ENCODE data around the gene HSD17B14. TPM values are rescaled to one million over a fixed set of nuclear protein-coding genes. Genes with fewer than 3 reads are reported as not detected.

HSD17B14 gene
- total and polyA plus RNA-seq, 9 of the 15 experiments (the other 6 are each of a cell fraction or from before 2014, with no cell fraction given): 0.16 TPM; not detected in 8

DNA sequence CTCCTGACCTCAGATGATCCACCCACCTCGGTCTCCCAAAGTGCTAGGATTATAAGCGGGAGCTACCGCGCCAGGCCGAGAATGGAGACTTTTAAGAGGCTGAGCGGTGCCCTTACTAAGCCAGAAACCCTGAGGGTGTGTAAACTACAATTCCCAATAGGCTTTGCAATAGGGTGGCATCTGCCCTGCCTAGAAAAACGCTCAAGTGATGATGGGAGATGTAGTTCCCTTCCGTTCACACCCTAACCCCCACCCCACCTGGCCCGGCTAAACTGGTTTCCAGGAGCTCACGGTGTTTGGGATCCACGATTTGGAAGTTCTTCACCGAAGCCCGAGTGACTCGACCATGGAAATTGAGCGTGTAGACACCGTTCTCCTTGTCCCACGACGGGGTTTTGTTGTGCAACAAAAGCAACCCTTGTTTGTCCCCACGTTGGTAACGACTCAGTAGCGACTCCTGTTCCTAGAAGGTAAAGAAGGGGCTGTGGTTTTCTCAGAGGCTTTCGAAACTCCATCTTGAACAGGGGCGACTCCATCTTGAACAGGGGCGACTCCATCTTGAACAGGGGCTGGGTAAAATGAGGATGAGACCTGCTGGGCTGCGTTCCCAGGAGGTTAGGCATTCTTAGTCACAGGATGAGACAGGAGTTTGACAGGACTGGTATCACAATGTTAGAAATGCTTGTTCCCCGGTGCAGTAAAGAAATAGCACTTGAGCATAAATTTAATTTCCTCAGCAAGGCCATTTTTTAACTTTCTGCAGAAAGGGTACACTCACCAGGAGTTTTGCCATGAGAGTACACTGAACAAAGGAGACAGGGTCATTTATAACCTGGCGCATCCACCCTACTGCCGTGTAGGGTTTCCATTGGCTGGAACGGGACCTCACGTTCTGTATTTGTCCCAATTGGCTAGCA is 45.7 kb upstream of the HSD17B14 start (continued):
- TF ChIP-seq RFX7 (CRISPR knock-in tag; IDR thresholded peaks at IDR 0.05): peak; percentile 89; the same call in 1 of the 2 replicates
- no peak for TF ChIP-seq TGIF2 (CRISPR knock-in tag; IDR thresholded peaks at IDR 0.05)
- TF ChIP-seq, protein P1, sequence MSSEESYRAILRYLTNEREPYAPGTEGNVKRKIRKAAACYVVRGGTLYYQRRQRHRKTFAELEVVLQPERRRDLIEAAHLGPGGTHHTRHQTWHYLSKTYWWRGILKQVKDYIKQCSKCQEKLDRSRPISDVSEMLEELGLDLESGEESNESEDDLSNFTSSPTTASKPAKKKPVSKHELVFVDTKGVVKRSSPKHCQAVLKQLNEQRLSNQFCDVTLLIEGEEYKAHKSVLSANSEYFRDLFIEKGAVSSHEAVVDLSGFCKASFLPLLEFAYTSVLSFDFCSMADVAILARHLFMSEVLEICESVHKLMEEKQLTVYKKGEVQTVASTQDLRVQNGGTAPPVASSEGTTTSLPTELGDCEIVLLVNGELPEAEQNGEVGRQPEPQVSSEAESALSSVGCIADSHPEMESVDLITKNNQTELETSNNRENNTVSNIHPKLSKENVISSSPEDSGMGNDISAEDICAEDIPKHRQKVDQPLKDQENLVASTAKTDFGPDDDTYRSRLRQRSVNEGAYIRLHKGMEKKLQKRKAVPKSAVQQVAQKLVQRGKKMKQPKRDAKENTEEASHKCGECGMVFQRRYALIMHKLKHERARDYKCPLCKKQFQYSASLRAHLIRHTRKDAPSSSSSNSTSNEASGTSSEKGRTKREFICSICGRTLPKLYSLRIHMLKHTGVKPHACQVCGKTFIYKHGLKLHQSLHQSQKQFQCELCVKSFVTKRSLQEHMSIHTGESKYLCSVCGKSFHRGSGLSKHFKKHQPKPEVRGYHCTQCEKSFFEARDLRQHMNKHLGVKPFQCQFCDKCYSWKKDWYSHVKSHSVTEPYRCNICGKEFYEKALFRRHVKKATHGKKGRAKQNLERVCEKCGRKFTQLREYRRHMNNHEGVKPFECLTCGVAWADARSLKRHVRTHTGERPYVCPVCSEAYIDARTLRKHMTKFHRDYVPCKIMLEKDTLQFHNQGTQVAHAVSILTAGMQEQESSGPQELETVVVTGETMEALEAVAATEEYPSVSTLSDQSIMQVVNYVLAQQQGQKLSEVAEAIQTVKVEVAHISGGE (CRISPR knock-in tag; IDR thresholded peaks at IDR 0.05): peak in 1 of 3 experiments; percentile 60; a peak in 1 of 6 replicates
- no peak for TF ChIP-seq TAL1 (IDR thresholded peaks at IDR 0.05)
- peak; percentile 95 for TF ChIP-seq SMAD4 (CRISPR knock-in tag; conservative IDR thresholded peaks at IDR 0.05)
- TF ChIP-seq, protein P2, sequence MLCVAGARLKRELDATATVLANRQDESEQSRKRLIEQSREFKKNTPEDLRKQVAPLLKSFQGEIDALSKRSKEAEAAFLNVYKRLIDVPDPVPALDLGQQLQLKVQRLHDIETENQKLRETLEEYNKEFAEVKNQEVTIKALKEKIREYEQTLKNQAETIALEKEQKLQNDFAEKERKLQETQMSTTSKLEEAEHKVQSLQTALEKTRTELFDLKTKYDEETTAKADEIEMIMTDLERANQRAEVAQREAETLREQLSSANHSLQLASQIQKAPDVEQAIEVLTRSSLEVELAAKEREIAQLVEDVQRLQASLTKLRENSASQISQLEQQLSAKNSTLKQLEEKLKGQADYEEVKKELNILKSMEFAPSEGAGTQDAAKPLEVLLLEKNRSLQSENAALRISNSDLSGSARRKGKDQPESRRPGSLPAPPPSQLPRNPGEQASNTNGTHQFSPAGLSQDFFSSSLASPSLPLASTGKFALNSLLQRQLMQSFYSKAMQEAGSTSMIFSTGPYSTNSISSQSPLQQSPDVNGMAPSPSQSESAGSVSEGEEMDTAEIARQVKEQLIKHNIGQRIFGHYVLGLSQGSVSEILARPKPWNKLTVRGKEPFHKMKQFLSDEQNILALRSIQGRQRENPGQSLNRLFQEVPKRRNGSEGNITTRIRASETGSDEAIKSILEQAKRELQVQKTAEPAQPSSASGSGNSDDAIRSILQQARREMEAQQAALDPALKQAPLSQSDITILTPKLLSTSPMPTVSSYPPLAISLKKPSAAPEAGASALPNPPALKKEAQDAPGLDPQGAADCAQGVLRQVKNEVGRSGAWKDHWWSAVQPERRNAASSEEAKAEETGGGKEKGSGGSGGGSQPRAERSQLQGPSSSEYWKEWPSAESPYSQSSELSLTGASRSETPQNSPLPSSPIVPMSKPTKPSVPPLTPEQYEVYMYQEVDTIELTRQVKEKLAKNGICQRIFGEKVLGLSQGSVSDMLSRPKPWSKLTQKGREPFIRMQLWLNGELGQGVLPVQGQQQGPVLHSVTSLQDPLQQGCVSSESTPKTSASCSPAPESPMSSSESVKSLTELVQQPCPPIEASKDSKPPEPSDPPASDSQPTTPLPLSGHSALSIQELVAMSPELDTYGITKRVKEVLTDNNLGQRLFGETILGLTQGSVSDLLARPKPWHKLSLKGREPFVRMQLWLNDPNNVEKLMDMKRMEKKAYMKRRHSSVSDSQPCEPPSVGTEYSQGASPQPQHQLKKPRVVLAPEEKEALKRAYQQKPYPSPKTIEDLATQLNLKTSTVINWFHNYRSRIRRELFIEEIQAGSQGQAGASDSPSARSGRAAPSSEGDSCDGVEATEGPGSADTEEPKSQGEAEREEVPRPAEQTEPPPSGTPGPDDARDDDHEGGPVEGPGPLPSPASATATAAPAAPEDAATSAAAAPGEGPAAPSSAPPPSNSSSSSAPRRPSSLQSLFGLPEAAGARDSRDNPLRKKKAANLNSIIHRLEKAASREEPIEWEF (CRISPR knock-in tag; IDR thresholded peaks at IDR 0.05): peak; percentile 79
- 0 out of 2 replicates have a peak, but pooled peaks have one; percentile 51 for TF ChIP-seq NR1H2 (CRISPR knock-in tag; IDR thresholded peaks at IDR 0.05)
- peak; percentile 81 for TF ChIP-seq KLF1 (tag; IDR thresholded peaks at IDR 0.05)
- TF ChIP-seq ZNF354B (CRISPR knock-in tag; IDR thresholded peaks at IDR 0.05): peak; percentile 83
- no peak for TF ChIP-seq SREBF2 (CRISPR knock-in tag; IDR thresholded peaks at IDR 0.05)
- TF ChIP-seq, protein P3, sequence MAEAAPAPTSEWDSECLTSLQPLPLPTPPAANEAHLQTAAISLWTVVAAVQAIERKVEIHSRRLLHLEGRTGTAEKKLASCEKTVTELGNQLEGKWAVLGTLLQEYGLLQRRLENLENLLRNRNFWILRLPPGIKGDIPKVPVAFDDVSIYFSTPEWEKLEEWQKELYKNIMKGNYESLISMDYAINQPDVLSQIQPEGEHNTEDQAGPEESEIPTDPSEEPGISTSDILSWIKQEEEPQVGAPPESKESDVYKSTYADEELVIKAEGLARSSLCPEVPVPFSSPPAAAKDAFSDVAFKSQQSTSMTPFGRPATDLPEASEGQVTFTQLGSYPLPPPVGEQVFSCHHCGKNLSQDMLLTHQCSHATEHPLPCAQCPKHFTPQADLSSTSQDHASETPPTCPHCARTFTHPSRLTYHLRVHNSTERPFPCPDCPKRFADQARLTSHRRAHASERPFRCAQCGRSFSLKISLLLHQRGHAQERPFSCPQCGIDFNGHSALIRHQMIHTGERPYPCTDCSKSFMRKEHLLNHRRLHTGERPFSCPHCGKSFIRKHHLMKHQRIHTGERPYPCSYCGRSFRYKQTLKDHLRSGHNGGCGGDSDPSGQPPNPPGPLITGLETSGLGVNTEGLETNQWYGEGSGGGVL (CRISPR knock-in tag; IDR thresholded peaks at IDR 0.05): peak; percentile 89
- TF ChIP-seq, protein P4, sequence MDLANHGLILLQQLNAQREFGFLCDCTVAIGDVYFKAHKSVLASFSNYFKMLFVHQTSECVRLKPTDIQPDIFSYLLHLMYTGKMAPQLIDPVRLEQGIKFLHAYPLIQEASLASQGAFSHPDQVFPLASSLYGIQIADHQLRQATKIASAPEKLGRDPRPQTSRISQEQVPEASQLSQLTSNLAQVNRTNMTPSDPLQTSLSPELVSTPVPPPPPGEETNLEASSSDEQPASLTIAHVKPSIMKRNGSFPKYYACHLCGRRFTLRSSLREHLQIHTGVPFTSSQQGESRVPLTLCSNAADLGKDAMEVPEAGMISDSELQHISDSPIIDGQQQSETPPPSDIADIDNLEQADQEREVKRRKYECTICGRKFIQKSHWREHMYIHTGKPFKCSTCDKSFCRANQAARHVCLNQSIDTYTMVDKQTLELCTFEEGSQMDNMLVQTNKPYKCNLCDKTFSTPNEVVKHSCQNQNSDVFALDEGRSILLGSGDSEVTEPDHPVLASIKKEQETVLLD (IDR thresholded peaks at IDR 0.05): no peak
- TF ChIP-seq YY1 (IDR thresholded peaks at IDR 0.05; ENCODE audit: borderline replicate concordance in 1 of 3, control insufficient read depth in 1 of 3, extremely low read depth in 1 of 3, insufficient read depth in 3 of 3, insufficient read length in 1 of 3, insufficient replicate concordance in 2 of 3, low read depth in 1 of 3, low read length in 2 of 3): peak in 1 of 3 experiments; percentile 57

All from K562 (cell line).